Measurements from ENCODE around the gene SAMD4B. TPM values are rescaled to one million over a fixed set of nuclear protein-coding genes. Genes with fewer than 3 reads are reported as not detected.

SAMD4B gene
- total RNA-seq, 1 experiment from 2014 or later, result 163 TPM

DNA sequence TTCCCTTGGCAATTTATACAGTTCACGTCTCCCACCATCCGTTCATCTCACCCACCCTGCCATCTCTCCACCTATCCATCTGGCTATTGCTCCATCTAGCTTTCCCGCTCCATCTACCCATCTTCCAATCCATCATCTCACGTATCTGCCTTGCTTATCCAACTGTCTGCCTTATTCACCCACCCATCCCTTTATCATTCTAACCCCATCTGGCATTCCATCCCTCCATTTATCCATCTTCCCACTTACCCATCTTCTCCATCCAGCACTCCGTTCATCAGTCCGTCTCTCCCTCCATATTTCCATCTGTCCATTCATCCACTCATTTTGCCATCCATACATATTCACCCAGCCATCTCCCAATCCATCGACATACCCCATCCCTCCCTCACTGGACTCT is 83.5 kb downstream of the SAMD4B start:
- Histone ChIP-seq H2AFZ (no peak overlapping the region), H3K79me2 (ENCODE audit: low read depth) (no peaks in the 10 kb centered on the region), H3F3A (ENCODE audit: insufficient read depth, low read depth) (peaks cover 7% of the 10 kb centered on the region; the same call in 1 of the 2 replicates), H3K27me3 (ENCODE audit: insufficient read depth, low read depth) (no peaks in the 10 kb centered on the region), H3K4me2 (no peak overlapping the region), H3K27ac (no peak overlapping the region), H3K4me1 (replicated peaks; ENCODE audit: insufficient read depth) (peaks cover 5% of the 10 kb centered on the region), H3K9me2 (ENCODE audit: insufficient read depth) (no peaks in the 10 kb centered on the region), H4K20me1 (ENCODE audit: insufficient read depth) (no peaks in the 10 kb centered on the region), H3K9me3 (ENCODE audit: insufficient read depth, low read depth) (no peaks in the 10 kb centered on the region), H3K36me3 (ENCODE audit: low read depth) (no peaks in the 10 kb centered on the region), H3K4me3 (no peak overlapping the region)
- ChIA-PET POLR2A (ENCODE audit: unreplicated experiment) (no interaction called here), CTCF (interaction anchor here (0.6 kb wide), 1 partner anchor 872 kb away, joined by 3 read pairs; no protein-coding TSS in a partner anchor)
- no peak for TF ChIP-seq CTCF (conservative IDR thresholded peaks at IDR 0.05)
- TF ChIP-seq EZH2 (IDR thresholded peaks at IDR 0.05; ENCODE audit: low read depth), result no peak
- intact Hi-C loops (cut with micrococcal nuclease; ENCODE audit: unreplicated experiment), result no loop called here
- peak in 1 of 2 experiments; percentile 25 for DNase-seq
- no TSS peak for BruUV-seq (replicated peaks)

DNA sequence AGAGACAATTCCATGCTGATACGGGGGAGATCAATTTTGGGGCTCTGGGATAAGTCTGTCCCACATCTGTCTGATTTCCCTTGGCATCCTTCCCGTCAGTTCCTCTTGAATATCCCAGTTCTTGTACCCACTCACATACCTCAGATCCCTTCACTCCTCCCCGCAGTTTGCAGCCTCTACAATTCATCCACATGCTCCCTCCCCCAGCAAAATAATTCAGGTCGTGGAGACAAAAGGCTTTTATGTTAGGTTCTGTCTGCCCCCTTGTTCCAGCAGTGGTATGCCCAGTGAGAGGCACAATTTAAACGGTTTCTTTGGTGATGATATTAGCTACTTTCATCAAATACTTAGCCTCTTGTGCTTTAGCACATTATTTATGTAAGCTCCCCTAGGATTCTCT is 83.9 kb downstream of the SAMD4B start:
- Histone ChIP-seq H3K4me2 (no peak overlapping the region), H3K4me3 (no peak overlapping the region), H3K9me3 (ENCODE audit: insufficient read depth, low read depth) (no peaks in the 10 kb centered on the region), H4K20me1 (ENCODE audit: insufficient read depth) (no peaks in the 10 kb centered on the region), H3K27me3 (ENCODE audit: insufficient read depth, low read depth) (no peaks in the 10 kb centered on the region), H3K4me1 (replicated peaks; ENCODE audit: insufficient read depth) (peaks cover 8% of the 10 kb centered on the region), H3F3A (ENCODE audit: insufficient read depth, low read depth) (peaks cover 9% of the 10 kb centered on the region), H2AFZ (no peak overlapping the region), H3K9me2 (ENCODE audit: insufficient read depth) (no peaks in the 10 kb centered on the region), H3K36me3 (ENCODE audit: low read depth) (no peaks in the 10 kb centered on the region), H3K27ac (no peak overlapping the region), H3K79me2 (ENCODE audit: low read depth) (no peaks in the 10 kb centered on the region)
- TF ChIP-seq CTCF (conservative IDR thresholded peaks at IDR 0.05) (no peak), EZH2 (IDR thresholded peaks at IDR 0.05; ENCODE audit: low read depth) (no peak)
- ChIA-PET CTCF (interaction anchor here (0.6 kb wide), 1 partner anchor 872 kb away, joined by 3 read pairs; no protein-coding TSS in a partner anchor), POLR2A (ENCODE audit: unreplicated experiment) (no interaction called here)
- BruUV-seq (replicated peaks), result no TSS peak
- intact Hi-C loops (cut with micrococcal nuclease; ENCODE audit: unreplicated experiment), result no loop called here
- DNase-seq, result peak in 1 of 2 experiments; percentile 23

- CTCF ChIA-PET, result interaction anchor here (0.5 to 0.7 kb wide), 2 partner anchors 37 to 365 kb away, joined by 4 to 6 read pairs; partner anchors contain the start of genes MED29 and PAF1
- Histone ChIP-seq H3F3A (ENCODE audit: insufficient read depth, low read depth) (peaks cover 24% of the 10 kb centered on the region), H3K27me3 (ENCODE audit: insufficient read depth, low read depth) (no peaks in the 10 kb centered on the region), H2AFZ (no peak overlapping the region), H3K4me1 (replicated peaks; ENCODE audit: insufficient read depth) (peaks cover 23% of the 10 kb centered on the region), H3K9me3 (ENCODE audit: insufficient read depth, low read depth) (no peaks in the 10 kb centered on the region), H3K4me3 (no peak overlapping the region), H3K4me2 (no peak overlapping the region), H3K36me3 (ENCODE audit: low read depth) (peaks cover 9% of the 10 kb centered on the region; the same call in 1 of the 2 replicates), H3K27ac (no peak overlapping the region), H3K79me2 (ENCODE audit: low read depth) (peaks cover 8% of the 10 kb centered on the region), H4K20me1 (ENCODE audit: insufficient read depth) (no peaks in the 10 kb centered on the region), H3K9me2 (ENCODE audit: insufficient read depth) (no peaks in the 10 kb centered on the region)
- DNase-seq, result no peak
- POLR2A ChIA-PET (ENCODE audit: unreplicated experiment), result interaction anchor here (0.5 kb wide), 1 partner anchor 21 kb away, joined by 3 read pairs; no protein-coding TSS in a partner anchor
- BruUV-seq (replicated peaks), result no TSS peak
- TF ChIP-seq CTCF (conservative IDR thresholded peaks at IDR 0.05) (no peak), EZH2 (IDR thresholded peaks at IDR 0.05; ENCODE audit: low read depth) (no peak)
- intact Hi-C loops (cut with micrococcal nuclease; ENCODE audit: unreplicated experiment), result no loop called here
Observed at GRCh38 chr19:39427707-39428106, 85.5 kb downstream of the SAMD4B start.
